OCI-LY1 (cell line): Measurements from ENCODE around the gene MAN2B1.
A peak's percentile ranks its signal among the peaks of the same experiment; 100 is the strongest.

Experiments used
- H2AFZ ChIP-seq: fragments of 200-600 bp; sonication (generic), shearing (Covaris generic); 2 replicates; pipeline ENCODE4 v1.6.0; 2014; ENCODE audit warnings: antibody characterized with exemption, mild to moderate bottlenecking, low read length
- H3F3A ChIP-seq: fragments of 200-600 bp; sonication (generic), shearing (Covaris generic); 2 replicates; pipeline ENCODE4 v1.6.0; 2014; ENCODE audit warnings: mild to moderate bottlenecking, antibody characterized with exemption, low read length, moderate library complexity; ENCODE audit not compliant: insufficient read depth
- H3K27ac ChIP-seq: fragments of 200-600 bp; sonication (generic); 2 replicates; pipeline ENCODE4 v1.5.1; 2014; ENCODE audit warnings: low read length, mixed run types, mild to moderate bottlenecking, low read depth; ENCODE audit not compliant: poor library complexity, severe bottlenecking
- H3K27me3 ChIP-seq: fragments of 200-600 bp; sonication (generic); 2 replicates; pipeline ENCODE4 v1.6.0; 2014; ENCODE audit warnings: antibody characterized with exemption, mild to moderate bottlenecking, low read length, moderate library complexity; ENCODE audit not compliant: insufficient read depth
- H3K36me3 ChIP-seq: fragments of 200-600 bp; sonication (generic); 2 replicates; pipeline ENCODE4 v1.6.1; 2014; ENCODE audit warnings: mild to moderate bottlenecking, antibody characterized with exemption, low read length, moderate library complexity, mixed read lengths; ENCODE audit not compliant: insufficient read depth
- H3K4me1 ChIP-seq: fragments of 200-600 bp; sonication (generic); 2 replicates; pipeline ENCODE4 v1.5.1; 2014; ENCODE audit warnings: mild to moderate bottlenecking, low read length, moderate library complexity; ENCODE audit not compliant: insufficient read depth, severe bottlenecking
- H3K4me2 ChIP-seq: fragments of 200-600 bp; sonication (generic), shearing (Covaris generic); 2 replicates; pipeline ENCODE4 v1.6.1; 2014; ENCODE audit warnings: low read length
- H3K4me3 ChIP-seq: fragments of 200-600 bp; sonication (generic); 2 replicates; pipeline ENCODE4 v1.5.1; 2014; ENCODE audit warnings: low read length, low read depth, mild to moderate bottlenecking, mixed read lengths; ENCODE audit not compliant: poor library complexity, severe bottlenecking
- H3K79me2 ChIP-seq: fragments of 200-600 bp; shearing (Covaris generic); 2 replicates; pipeline ENCODE4 v1.6.1; 2016; ENCODE audit warnings: mixed run types, low read length, mixed read lengths; ENCODE audit not compliant: insufficient read depth
- H3K9ac ChIP-seq: fragments of 200-600 bp; sonication (generic), shearing (Covaris generic); 2 replicates; pipeline ENCODE4 v1.6.1; 2014; ENCODE audit warnings: mild to moderate bottlenecking, low read length, mixed read lengths
- H3K9me2 ChIP-seq: fragments of 200-600 bp; sonication (generic), shearing (Covaris generic); 2 replicates; pipeline ENCODE4 v1.6.1; 2014; ENCODE audit warnings: low read depth, mild to moderate bottlenecking, low read length, mixed read lengths
- H3K9me3 ChIP-seq: fragments of 200-600 bp; shearing (Covaris generic); 2 replicates; pipeline ENCODE4 v1.6.1; 2014; ENCODE audit warnings: low read length, mixed read lengths
- H4K20me1 ChIP-seq: fragments of 200-600 bp; sonication (generic), shearing (Covaris generic); 2 replicates; pipeline ENCODE4 v1.6.0; 2016; ENCODE audit warnings: mild to moderate bottlenecking, low read length; ENCODE audit not compliant: insufficient read depth
- CTCF ChIP-seq: fragments of 200-600 bp; sonication (generic), shearing (Covaris generic); IDR thresholded peaks from 2 replicates; pipeline ENCODE4 v1.5.1; 2017; ENCODE audit warnings: mild to moderate bottlenecking, antibody characterized with exemption, low read length, moderate library complexity, mixed read lengths
- EZH2 ChIP-seq: fragments of 200-600 bp; sonication (generic), shearing (Covaris generic); IDR thresholded peaks from 2 replicates; pipeline ENCODE4 v1.8.0; 2017; ENCODE audit warnings: borderline replicate concordance, mixed run types, mild to moderate bottlenecking, antibody characterized with exemption, low read length, moderate library complexity, mixed read lengths

Gene MAN2B1

DNA sequence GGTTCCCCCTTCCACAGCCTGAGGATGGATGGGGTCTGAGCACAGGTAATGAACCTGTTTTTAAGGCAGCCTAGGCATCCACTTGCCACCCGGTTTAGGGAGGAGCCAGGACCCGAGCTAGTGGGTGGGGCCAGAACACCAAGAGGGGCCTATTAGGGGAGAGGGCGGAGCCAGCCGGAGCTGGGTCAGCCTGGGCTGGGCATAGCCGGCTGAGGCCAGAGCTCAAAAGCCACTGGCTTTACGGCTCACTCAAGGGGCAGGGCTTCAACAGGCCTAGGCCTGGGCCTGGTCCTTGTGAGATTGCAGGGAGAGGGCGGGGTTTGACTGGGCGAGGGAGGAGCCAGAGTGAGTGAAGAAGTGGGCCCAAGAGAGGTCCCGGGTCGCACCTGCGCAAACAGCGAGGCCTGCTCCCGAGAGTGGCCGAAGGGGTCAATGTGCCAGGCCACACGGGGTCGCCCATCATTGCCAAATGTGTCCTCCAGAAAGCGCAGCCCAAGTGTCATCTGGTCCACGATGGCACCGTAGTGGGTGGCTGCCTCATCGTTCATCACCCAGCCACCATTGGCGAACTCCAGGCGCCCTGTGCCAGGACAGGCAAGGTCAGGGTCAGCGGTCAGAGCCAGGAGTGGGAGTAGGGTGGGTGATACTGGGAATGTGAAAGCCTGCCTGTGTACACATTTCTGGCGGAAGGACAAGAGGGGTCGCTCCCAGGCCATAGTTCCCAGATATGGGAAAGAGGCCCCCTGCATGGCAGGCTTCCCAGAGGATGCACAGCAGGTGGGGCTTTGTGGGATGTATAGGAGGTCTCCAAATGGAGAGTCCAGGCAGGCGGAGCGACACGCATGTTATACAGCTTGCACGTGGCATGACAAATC lies 1.9 kb downstream of the MAN2B1 start:
- Histone ChIP-seq H3F3A (no peaks in the 10 kb centered on the region), H3K36me3 (peaks cover 44% of the 10 kb centered on the region), H2AFZ (no peak overlapping the region), H3K9ac (peak overlapping the region; percentile 81; the same call in 1 of the 2 replicates), H3K27me3 (no peaks in the 10 kb centered on the region), H3K9me2 (no peaks in the 10 kb centered on the region), H3K27ac (peak overlapping the region; percentile 78), H3K4me1 (peaks cover 34% of the 10 kb centered on the region), H3K4me3 (peak overlapping the region; percentile 87), H4K20me1 (no peaks in the 10 kb centered on the region), H3K4me2 (peak overlapping the region; percentile 93), H3K9me3 (no peaks in the 10 kb centered on the region), H3K79me2 (no peaks in the 10 kb centered on the region)
- TF ChIP-seq CTCF: no peak
- TF ChIP-seq EZH2: no peak

DNA sequence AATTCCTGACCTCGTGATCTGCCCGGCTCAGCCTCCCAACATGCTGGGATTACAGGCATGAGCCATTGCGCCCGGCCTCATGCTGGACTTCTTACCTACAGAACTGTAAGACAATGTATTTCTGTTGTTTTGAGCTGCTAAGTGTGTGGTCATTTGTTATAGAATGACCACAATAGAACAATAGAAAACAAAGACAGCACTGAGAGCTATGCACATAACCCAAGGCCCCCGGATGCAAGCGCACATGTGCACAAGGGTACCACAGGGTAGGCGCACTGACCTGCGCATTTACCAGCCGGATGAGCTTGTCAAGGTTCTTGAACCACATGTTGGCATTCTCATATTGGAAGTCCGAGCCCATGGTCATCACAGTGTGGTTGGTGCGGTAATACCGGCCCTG lies 5.6 kb downstream of the MAN2B1 start:
- H3K9ac ChIP-seq: no peak overlapping the region
- no peak overlapping the region for H3K27ac ChIP-seq
- TF ChIP-seq EZH2 (no peak), CTCF (no peak)
- H4K20me1 ChIP-seq: no peaks in the 10 kb centered on the region
- no peaks in the 10 kb centered on the region for H3K27me3 ChIP-seq
- no peaks in the 10 kb centered on the region for H3F3A ChIP-seq
- H3K9me2 ChIP-seq: no peaks in the 10 kb centered on the region
- no peak overlapping the region for H2AFZ ChIP-seq
- H3K4me1 ChIP-seq: peaks cover 14% of the 10 kb centered on the region
- no peaks in the 10 kb centered on the region for H3K9me3 ChIP-seq
- no peak overlapping the region for H3K4me3 ChIP-seq
- H3K4me2 ChIP-seq: no peak overlapping the region
- H3K36me3 ChIP-seq: peaks cover 77% of the 10 kb centered on the region
- H3K79me2 ChIP-seq: no peaks in the 10 kb centered on the region

- H3K9me2 ChIP-seq: no peaks in the 10 kb centered on the region
- no peaks in the 10 kb centered on the region for H4K20me1 ChIP-seq
- H3K27ac ChIP-seq: no peak overlapping the region
- H3K4me3 ChIP-seq: no peak overlapping the region
- H2AFZ ChIP-seq: no peak overlapping the region
- H3K27me3 ChIP-seq: no peaks in the 10 kb centered on the region
- H3K9me3 ChIP-seq: no peaks in the 10 kb centered on the region
- TF ChIP-seq EZH2: no peak
- TF ChIP-seq CTCF: no peak
- H3K79me2 ChIP-seq: no peaks in the 10 kb centered on the region
- no peak overlapping the region for H3K9ac ChIP-seq
- H3K4me2 ChIP-seq: no peak overlapping the region
- H3F3A ChIP-seq: no peaks in the 10 kb centered on the region
- H3K36me3 ChIP-seq: peaks cover 75% of the 10 kb centered on the region
- H3K4me1 ChIP-seq: no peaks in the 10 kb centered on the region
Observed at GRCh38 chr19:12657966-12658365, 8.6 kb downstream of the MAN2B1 start.
